IPS-11a (cell line): Measurements from ENCODE around the gene TMEM61.
"Not testable (repeated sequence)": the region's sequence is repeated elsewhere in the genome, so short reads cannot be mapped to it uniquely, and the experiment has no call there.

Experiments
- H3K4me3 ChIP-seq: one replicate; pipeline ENCODE4 v1.5.1; 2013; ENCODE audit warnings: low read depth, low read length, control low read depth

The TMEM61 gene

DNA sequence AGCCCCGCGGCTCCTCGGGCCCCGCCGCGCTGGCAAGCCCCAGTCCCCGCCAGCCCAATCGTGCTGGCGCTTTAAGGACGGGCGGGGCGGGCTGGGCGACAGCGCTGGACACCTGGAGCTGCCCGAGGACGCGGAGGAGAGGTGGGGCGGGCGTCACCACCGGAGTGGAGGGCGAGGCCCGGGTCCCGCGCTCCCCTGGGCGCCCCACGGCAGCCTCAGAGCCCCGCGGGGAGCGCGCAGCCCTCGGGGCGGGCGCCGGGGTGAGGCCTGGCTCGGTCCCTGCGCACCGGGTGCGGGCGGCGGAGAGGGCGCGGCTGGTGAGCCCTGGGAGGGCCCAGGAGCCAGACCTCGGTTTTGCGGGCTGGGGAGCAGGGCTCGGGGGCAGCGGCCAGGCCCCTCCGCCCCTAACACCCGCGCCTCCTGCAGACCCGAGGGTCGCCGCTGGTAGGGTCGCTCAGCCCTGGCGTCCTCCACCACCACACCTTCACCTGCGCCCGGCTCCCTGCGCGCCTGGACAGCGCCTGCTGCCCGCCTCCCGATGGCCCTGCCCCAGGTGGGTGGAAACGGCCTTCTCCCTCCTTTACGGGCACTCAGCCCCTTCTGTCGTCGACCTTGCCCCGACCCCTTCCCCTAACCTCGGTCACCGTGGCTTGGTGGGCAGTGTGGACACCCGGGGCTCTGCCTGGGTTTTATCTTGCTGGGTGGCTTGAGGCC lies at the start of gene TMEM61:
TMEM61 (plus strand) TSS at position 101 of the 714 bp plus-strand sequence; CDS start at position 539, 438 bp downstream.
- peak within 1 kb of the TSS; percentile 24 for H3K4me3 ChIP-seq

DNA sequence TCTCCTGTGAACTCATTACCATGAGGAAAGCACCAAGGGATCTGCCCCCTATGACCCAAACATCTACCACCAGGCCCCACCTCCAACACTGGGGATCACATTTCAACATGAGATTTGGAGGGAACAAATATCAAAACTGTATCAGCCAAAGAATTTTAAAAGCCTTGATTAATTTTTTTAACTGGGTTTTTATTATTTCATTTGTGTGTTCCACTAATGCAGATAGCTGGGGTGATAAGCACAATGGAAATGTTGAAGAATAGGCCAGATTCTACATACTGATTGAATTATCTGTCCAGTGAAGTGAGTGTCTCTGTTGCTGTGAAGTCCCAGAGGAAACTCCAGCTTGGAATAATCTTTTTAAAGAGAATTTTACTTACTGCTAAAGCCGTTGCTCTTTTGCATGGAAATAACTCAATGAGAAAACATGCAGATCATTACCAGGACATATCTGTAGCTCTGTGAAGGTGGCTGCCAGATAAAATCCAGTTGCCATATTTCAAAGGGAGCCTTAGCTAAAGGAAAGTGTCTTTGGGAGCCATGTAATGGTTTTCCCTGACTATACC lies 49.1 kb upstream of the TMEM61 start:
- no peak overlapping the region for H3K4me3 ChIP-seq

DNA sequence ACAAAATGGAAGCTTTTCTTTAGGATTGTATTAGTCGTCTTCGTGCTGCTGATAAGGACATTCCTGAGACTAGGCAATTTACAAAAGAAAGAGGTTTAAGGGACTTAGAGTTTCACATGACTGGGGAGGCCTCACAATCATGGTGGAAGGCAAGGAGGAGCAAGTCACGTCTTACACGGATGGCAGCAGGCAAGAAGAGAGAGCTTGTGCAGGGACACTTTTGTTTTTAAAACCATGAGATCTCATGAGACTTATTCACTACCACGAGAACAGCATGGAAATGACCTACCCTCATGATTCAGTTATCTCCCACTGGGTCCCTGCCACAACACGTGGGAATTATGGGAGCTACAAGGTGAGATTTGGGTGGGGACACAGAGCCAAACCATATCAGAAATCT lies 46.3 kb upstream of the TMEM61 start:
- H3K4me3 ChIP-seq, result not testable (repeated sequence)

DNA sequence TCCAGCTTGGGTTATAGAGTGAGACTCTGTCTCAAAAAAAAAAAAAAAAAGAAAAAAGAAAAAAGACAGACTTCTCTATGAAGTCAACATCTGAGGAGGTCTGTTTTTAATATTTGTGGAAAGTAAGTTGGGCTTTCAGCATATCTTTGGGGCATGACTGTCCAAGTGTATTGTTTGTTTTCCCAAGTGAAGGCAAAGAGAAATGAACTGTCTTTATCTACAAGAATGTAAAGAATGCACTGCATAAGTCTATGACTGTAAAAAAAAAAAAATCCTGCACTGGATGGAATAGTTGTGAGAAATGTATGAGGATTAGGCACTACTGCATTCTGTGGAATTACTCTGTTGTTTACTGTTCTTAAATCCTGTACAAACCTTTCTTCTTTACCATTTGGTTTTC lies 45.6 kb upstream of the TMEM61 start:
- H3K4me3 ChIP-seq, result no peak overlapping the region

DNA sequence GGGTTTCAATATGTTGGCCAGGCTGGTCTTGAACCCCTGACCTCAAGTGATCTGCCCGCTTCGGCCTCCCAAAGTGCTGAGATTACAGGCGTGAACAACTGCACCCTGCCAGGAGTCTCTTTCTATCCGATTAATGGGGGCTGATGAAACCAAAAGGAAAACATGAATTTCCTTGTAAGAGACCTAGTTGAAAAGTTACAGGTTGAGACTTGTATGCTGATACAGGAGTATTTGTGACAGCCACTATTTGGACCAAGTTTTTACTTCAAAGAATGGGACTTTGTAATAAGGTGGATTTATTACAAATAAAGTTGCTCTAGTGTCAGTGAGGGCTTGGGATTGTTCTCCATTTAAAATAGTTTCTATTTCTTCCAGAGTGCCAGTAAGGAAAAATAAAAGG lies 43.6 kb upstream of the TMEM61 start:
- H3K4me3 ChIP-seq, result no peak overlapping the region

DNA sequence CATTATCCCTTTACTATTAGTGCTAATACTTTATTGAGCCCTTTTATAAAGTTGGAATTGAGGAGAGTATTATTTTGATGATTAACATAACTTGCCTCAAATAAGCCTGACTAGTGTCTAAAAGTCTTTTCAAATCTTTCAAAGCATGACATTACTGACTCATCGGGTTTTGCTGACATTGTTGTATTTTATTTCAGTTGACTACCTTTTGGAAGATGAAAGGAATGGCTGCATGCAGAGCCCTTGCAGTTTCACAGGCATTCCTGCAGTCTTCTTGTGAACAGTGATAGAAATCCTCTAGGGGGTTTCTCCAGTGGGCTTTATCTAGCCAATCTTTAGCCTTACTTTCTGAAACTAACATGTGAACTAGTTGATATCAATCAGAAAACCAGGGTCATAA lies 43.0 kb upstream of the TMEM61 start:
- H3K4me3 ChIP-seq, result no peak overlapping the region

DNA sequence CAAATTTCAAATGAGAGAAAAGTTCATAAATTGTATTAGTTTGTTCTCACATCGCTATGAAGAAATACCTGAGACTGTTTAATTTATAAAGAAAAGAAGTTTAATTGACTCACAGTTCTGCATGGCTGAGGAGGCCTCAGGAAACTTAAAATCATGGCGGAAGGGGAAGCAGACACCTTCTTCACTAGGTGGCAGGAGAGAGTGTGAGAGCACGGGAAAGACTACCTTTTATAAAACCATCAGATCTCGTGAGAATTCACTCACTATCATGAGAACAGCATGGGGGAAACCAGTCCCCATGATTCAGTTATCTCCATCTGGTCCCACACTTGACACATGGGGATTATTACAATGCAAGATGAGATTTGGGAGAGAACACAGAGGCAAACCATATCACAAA lies 41.5 kb upstream of the TMEM61 start:
- H3K4me3 ChIP-seq, result not testable (repeated sequence)

DNA sequence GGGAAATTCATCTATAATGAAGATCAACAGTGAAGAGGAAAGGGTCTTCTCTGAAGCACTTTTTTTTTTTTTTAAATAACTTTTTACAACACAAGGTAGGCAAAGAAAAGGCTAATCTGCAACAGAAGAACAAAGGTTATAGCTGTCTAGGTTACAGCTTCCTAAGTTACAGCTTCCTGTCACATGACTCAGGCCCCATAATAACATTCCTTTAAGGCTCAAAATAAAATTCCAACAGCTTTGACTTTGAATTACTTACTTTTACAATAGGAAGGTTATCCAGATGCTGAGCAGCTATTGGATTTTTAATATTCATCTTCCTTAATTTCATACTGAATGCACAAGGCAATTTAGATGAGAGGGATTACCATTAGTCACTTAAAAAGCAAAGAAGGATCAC lies 40.4 kb upstream of the TMEM61 start:
- H3K4me3 ChIP-seq, result no peak overlapping the region

DNA sequence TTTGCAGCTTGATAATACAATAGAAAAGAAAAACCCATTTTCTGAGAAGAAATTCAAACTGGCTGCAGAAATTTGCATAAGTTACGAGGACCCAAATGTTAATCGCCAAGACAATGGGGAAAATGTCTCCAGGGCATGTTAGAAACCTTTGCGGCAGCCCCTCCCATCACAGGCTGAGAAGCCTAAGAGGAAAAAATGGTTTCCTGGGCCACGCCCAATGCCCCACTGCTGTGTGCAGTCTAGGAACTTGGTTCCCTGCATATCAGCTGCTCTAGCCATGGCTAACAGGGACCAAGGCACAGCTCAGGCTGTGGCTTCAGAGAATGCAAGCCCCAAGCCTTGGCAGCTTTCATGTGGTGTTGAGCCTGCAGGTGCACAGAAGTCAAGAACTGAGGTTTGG lies 37.5 kb upstream of the TMEM61 start:
- no peak overlapping the region for H3K4me3 ChIP-seq

DNA sequence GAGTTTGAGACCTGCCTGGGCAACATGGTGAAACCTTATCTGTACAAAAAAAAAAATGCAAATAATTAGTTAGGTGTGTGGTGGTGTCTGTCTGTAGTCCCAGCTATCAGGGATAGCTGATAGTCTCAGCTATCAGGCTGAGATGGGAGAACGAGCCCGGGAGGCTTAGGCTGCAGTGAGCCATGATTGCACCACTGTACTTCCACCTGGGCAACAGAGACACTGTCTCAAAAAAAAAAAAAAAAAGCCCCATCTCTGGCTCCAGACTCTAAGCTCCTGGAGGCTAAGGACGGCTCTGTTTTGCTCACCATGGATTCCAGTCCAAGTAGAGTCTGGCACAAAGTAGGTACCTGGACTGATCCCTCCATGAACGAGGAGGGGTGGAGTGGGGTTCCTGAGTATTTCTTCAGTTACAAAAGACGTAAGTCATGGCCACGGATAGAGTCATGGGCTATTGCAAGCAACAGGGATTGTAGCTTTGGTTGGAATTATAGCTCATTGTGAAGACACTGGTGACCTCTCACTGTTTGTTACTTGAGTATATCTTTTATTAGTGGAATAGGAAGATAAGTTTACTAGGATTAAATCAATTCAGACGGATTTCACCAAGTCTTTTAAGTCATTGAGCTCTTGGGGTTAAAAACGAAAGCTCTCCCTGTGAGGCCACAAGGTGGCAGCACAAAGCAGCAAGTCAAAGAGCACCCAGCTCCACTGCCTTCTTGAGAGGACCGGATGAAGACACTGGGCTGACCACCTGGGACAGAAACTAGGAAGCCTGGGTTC lies 35.6 kb upstream of the TMEM61 start:
- H3K4me3 ChIP-seq, result no peak overlapping the region

DNA sequence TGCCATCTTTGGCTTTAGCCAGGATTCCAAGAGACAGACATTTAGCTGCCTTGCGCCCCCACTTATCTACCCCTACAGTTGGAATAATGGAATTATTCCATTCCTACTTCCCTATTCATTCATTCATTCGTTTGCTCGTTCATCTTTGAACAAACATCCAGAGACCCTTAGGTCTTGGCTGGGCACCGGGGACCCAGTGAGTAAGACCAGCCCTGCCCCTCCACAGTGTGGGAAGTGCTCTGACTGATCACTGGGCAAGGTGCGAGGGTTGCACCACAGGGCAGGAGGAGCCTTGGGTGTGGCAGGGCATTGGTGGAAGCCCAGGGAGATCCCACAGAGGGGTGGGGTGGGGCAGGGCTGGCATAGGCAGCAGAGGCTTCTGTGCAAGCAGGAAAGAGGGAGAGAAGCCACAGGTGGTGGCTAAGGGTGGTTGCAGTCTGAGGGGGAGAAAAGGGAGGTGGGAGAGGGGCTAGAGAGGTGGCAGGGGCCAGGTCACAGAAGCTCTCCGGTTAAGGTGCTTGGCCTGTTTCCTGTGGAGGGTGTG lies 35.0 kb upstream of the TMEM61 start:
- no peak overlapping the region for H3K4me3 ChIP-seq

DNA sequence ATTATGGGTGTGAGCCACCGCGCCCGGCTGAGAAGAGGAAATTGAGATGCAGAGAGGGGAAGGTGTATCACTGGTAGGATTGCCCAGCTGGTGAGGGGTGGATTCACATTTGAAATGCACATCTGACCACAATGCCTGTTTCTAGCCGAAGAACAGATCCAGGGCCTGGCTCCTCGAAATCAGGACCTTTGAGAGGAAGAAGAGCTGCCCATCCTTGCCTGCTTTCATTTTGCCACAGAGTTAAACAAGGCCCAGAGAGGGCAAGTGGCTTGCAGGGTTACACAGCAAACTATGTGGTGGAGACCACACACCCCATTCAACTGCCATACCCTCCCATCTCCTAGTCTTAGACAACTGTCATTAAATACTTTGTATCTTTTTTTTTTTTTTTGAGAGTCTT lies 32.9 kb upstream of the TMEM61 start:
- H3K4me3 ChIP-seq, result no peak overlapping the region

DNA sequence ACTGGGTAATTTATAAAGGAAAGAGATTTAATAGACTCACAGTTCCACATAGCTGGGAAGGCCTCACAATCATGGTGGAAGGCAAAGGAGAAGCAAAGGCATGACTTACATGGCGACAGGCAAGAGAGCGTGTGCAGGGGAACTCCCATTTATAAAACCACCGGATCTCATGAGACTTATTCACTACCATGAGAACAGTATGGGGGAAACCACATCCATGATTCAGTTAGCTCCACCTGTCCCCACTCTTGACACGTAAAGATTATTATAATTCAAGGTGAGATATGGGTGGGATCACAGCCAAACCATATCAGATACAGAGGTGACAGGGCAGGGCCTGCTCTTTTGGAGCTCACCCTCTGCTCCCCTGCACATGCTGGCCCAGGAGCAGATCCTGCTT lies 31.4 kb upstream of the TMEM61 start:
- H3K4me3 ChIP-seq, result no peak overlapping the region

DNA sequence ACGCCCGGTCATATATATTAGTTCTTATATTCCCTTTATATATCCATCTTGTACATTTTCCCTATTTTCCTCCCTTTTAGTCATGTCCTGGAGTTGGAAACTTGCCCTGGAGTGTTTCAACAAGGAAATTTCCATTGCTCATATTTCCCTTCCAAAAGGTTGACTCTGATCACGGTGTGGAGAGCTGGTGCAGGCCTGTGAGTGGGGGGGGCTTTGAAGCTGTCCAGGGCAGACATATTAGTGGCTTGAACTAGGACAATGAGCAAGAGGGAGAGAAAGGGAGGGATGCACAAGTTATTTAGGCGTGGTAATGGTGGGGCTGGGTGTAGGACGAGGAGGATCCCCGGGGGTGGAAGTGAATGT lies 30.4 kb upstream of the TMEM61 start:
- no peak overlapping the region for H3K4me3 ChIP-seq

DNA sequence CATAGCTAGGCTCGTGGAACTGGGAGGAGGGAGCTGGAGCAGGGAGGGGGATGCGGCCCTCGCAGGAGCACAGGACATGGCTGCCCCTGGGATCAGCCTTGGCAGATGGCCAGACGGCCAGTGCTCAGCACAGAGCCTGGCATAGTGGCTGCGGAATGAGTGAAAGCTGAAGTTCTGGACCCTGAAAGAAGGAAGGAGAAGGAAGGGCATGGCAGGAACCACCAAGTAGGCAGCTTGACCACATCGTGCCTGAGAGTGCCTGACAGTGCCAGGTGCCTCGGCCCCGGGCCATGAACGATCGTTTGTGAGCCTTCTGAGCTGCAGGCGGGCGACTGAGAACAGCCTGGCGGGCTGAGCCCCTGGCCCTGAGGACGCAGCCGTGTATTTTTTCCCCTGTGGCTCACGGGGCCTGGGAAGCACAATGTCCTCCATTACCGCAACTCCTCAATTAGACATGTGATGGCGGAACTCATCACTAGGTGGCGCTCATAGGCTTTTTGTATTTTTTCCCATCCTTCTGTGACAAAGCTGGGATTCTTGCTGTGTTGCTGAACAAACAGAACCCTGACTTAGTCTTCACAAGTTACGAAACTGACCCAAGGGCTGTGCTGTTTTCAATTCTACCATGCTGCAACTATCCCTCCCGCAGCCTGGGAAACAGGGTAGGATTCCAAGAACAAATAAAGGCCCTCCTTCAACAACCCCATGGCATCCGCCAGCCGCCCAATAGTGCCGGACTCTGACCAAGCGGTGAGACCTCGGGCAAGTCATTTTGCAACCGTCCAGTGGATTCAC lies 29.9 kb upstream of the TMEM61 start:
- H3K4me3 ChIP-seq, result no peak overlapping the region

DNA sequence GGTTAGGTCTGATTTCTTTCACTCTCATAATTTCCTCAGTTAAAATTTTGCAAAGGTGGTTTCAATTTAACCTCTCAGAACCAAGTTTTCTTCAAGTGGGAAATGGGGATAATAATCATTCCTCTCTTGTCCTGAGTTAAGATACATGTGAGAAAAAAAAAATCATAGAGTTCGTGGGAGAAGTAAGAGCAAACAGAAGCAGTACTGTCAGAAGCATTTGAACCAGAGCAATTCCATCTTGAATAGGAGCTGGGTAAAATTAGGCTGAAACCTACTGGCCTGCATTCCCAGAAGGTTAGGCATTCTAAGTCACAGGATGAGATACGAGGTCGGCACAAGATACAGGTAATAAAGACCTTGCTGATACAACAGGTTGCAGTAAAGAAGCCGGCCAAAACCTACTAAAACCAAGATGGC lies 28.6 kb upstream of the TMEM61 start:
- H3K4me3 ChIP-seq, result no peak overlapping the region

DNA sequence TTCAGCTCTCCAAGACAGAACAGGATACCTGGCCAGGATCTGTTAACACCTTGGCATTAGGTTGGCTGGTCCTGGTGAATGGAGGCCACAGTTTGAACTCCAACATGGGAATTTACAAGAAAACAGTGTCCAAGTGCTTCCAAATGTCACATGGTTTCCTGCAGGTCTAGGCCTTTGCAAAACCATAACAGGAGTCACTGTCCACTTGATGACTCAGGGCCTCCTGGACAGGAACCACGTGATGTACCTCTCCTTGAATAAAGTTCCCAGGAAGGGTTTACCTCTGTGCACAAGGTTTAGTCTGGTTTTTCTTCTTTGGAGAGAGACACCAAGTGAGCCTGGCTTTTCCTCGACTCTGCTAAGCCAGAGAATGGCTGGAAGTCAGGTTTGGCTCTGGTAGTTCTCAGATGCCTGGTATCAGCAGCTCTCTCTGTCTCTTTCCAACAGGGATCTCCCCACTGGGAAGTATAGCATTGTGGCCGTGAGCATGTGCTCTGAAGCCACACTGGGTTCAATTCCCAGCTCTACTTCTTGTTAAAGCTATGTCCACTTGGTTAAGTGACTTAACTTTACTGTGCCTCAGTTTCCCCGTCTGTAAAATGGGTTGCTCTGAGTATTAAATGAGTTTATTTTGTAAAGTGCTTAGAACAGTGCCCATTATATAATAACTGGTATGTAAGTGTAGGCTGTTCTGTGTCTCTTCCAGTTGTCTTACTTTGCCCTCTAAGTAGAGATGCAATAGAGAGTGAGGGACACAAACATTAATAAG lies 27.3 kb upstream of the TMEM61 start:
- H3K4me3 ChIP-seq, result no peak overlapping the region

DNA sequence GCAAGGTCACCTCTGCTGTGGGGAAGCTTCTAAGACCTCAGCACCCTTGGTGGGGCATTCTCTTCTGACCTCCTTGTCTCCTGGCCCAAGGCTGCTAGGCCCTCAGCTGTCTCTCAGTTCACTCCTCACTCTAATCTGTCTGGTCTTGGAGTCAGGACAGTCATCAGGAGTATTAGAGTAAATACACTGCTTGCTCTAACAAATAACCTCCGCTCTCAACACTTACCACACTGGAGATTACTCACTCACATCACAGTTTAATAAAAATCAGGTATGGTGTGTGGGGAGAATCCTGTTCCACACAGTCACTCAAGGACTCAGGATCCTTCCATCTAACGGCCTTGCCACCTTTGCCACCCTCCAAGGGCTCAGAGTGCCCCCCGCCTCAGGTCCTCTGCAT lies 26.6 kb upstream of the TMEM61 start:
- H3K4me3 ChIP-seq, result no peak overlapping the region

DNA sequence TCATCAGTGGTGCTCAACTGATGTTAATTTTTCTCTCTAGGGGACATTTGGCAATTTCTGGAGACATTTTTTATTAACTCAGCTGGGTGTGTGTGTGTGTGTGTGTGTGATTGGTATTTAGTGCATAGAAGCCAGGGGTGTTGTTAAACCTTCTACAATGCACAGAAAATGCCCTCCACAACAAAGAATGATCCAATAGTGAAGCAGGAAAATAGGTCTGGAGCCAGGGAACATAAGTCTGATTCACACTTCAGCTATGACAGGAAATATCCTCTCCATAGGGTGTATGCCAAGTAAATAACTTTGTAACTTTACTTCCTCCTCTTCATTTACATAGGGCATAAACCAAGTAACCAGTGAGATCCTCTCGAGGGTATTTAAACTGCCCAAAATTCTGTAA lies 25.1 kb upstream of the TMEM61 start:
- H3K4me3 ChIP-seq, result no peak overlapping the region

DNA sequence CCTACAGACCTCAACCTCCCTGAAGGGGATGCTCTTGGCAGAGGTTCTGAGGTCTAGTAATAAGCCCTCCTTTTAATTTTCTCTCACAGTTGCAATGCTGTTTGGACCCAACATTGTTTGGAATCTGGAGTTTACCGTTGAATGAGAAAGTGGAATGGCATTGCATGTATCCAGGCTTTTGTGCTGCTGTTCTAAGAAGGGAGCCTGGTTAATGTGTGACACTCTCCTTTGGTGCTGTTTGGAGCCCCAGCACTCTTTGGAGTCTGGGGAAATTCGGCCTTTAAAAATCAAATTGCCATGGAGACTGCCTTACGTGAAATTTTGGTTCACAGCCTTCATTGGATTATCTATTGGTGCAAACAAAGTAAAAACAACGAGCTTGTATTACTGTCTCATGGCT lies 23.7 kb upstream of the TMEM61 start:
- H3K4me3 ChIP-seq, result no peak overlapping the region
